ENCODE results near the gene SETD3.
A peak's percentile ranks its signal among the peaks of the same experiment; 100 is the strongest.

SETD3 gene

GRCh38 chr14:99516871-99517642 lies 36.4 kb upstream of the SETD3 start:
- ATAC-seq: no peak

GRCh38 chr14:99516156-99516870 lies 35.7 kb upstream of the SETD3 start:
- ATAC-seq: no peak

- no peak for ATAC-seq
These were observed 34.9 kb upstream of the SETD3 start for GRCh38 chr14:99515301-99516155.

GRCh38 chr14:99514552-99515300 lies 34.1 kb upstream of the SETD3 start:
- no peak for ATAC-seq

- ATAC-seq: no peak
These were observed 33.4 kb upstream of the SETD3 start for GRCh38 chr14:99513946-99514551.

GRCh38 chr14:99513183-99513694 lies 32.6 kb upstream of the SETD3 start:
- no peak for ATAC-seq

- no peak for ATAC-seq
These were observed 32.0 kb upstream of the SETD3 start for GRCh38 chr14:99512571-99513182.

- no peak for ATAC-seq
These were observed 31.4 kb upstream of the SETD3 start for GRCh38 chr14:99512110-99512449.

GRCh38 chr14:99511421-99512109 lies 30.9 kb upstream of the SETD3 start:
- ATAC-seq: no peak

- ATAC-seq: no peak
These were observed 30.0 kb upstream of the SETD3 start for GRCh38 chr14:99510556-99511139.

- ATAC-seq: no peak
These were observed 29.4 kb upstream of the SETD3 start for GRCh38 chr14:99509871-99510555.

- no peak for ATAC-seq
These were observed 28.4 kb upstream of the SETD3 start for GRCh38 chr14:99508896-99509629.

- no peak for ATAC-seq
These were observed 27.4 kb upstream of the SETD3 start for GRCh38 chr14:99507860-99508640.

- no peak for ATAC-seq
These were observed 25.6 kb upstream of the SETD3 start for GRCh38 chr14:99506276-99506675.

- no peak for ATAC-seq
These were observed 24.4 kb upstream of the SETD3 start for GRCh38 chr14:99505089-99505488.

GRCh38 chr14:99503848-99504453 lies 23.3 kb upstream of the SETD3 start:
- peak in 1 of 2 donors; percentile 27 for ATAC-seq

GRCh38 chr14:99502989-99503421 lies 22.3 kb upstream of the SETD3 start:
- no peak for ATAC-seq

- ATAC-seq: no peak
These were observed 17.2 kb upstream of the SETD3 start for GRCh38 chr14:99497894-99498293.
